Measurements from ENCODE around the gene LHX6.

Gene LHX6

GRCh38 chr9:122221183-122221811, 7.5 kb downstream of the LHX6 start:
- no peak for DNase-seq
- Histone ChIP-seq H3K4me3 (ENCODE audit: low read length) (no peak overlapping the region), H3K9me2 (replicated peaks; ENCODE audit: insufficient read depth, low read length) (no peaks in the 10 kb centered on the region), H3K27me3 (replicated peaks; ENCODE audit: insufficient read depth, low read length) (peaks cover 35% of the 10 kb centered on the region), H3K36me3 (replicated peaks; ENCODE audit: insufficient read depth, low read length) (no peaks in the 10 kb centered on the region), H3K4me2 (ENCODE audit: low read depth, low read length) (no peak overlapping the region), H3K27ac (ENCODE audit: low read length) (no peak overlapping the region), H3K9ac (ENCODE audit: low read length) (no peak overlapping the region), H3K79me2 (ENCODE audit: low read length) (no peaks in the 10 kb centered on the region), H3F3A (ENCODE audit: insufficient read depth, low read length) (no peaks in the 10 kb centered on the region), H3K9me3 (replicated peaks; ENCODE audit: insufficient read depth, low read length) (no peaks in the 10 kb centered on the region), H2AFZ (ENCODE audit: low read length) (no peak overlapping the region), H4K20me1 (ENCODE audit: insufficient read depth, low read length) (no peaks in the 10 kb centered on the region), H3K4me1 (ENCODE audit: low read length) (no peaks in the 10 kb centered on the region)
- TF ChIP-seq EZH2phosphoT487 (IDR thresholded peaks at IDR 0.05; ENCODE audit: low read length) (no peak), EZH2 (optimal IDR thresholded peaks at IDR 0.05; ENCODE audit: low read depth, low read length) (no peak), CTCF (IDR thresholded peaks at IDR 0.05; ENCODE audit: low read length) (no peak)

GRCh38 chr9:122220673-122221182, 8.0 kb downstream of the LHX6 start:
- Histone ChIP-seq H3K9ac (ENCODE audit: low read length) (no peak overlapping the region), H3K9me3 (replicated peaks; ENCODE audit: insufficient read depth, low read length) (no peaks in the 10 kb centered on the region), H3F3A (ENCODE audit: insufficient read depth, low read length) (no peaks in the 10 kb centered on the region), H3K9me2 (replicated peaks; ENCODE audit: insufficient read depth, low read length) (no peaks in the 10 kb centered on the region), H2AFZ (ENCODE audit: low read length) (no peak overlapping the region), H3K27ac (ENCODE audit: low read length) (no peak overlapping the region), H3K36me3 (replicated peaks; ENCODE audit: insufficient read depth, low read length) (no peaks in the 10 kb centered on the region), H3K79me2 (ENCODE audit: low read length) (no peaks in the 10 kb centered on the region), H3K4me1 (ENCODE audit: low read length) (no peaks in the 10 kb centered on the region), H3K4me2 (ENCODE audit: low read depth, low read length) (no peak overlapping the region), H4K20me1 (ENCODE audit: insufficient read depth, low read length) (no peaks in the 10 kb centered on the region), H3K27me3 (replicated peaks; ENCODE audit: insufficient read depth, low read length) (peaks cover 35% of the 10 kb centered on the region), H3K4me3 (ENCODE audit: low read length) (no peak overlapping the region)
- DNase-seq, result no peak
- TF ChIP-seq EZH2phosphoT487 (IDR thresholded peaks at IDR 0.05; ENCODE audit: low read length) (no peak), CTCF (IDR thresholded peaks at IDR 0.05; ENCODE audit: low read length) (no peak), EZH2 (optimal IDR thresholded peaks at IDR 0.05; ENCODE audit: low read depth, low read length) (no peak)

GRCh38 chr9:122219856-122220672, 8.7 kb downstream of the LHX6 start:
- H2AFZ ChIP-seq (ENCODE audit: low read length), result no peak overlapping the region
- H4K20me1 ChIP-seq (ENCODE audit: insufficient read depth, low read length), result no peaks in the 10 kb centered on the region
- TF ChIP-seq CTCF (IDR thresholded peaks at IDR 0.05; ENCODE audit: low read length), result no peak
- no peak for TF ChIP-seq EZH2phosphoT487 (IDR thresholded peaks at IDR 0.05; ENCODE audit: low read length)
- no peak for TF ChIP-seq EZH2 (optimal IDR thresholded peaks at IDR 0.05; ENCODE audit: low read depth, low read length)
- H3K27me3 ChIP-seq (replicated peaks; ENCODE audit: insufficient read depth, low read length), result peaks cover 35% of the 10 kb centered on the region
- no peak overlapping the region for H3K4me2 ChIP-seq (ENCODE audit: low read depth, low read length)
- no peaks in the 10 kb centered on the region for H3F3A ChIP-seq (ENCODE audit: insufficient read depth, low read length)
- H3K27ac ChIP-seq (ENCODE audit: low read length), result no peak overlapping the region
- DNase-seq, result no peak
- H3K4me3 ChIP-seq (ENCODE audit: low read length), result no peak overlapping the region
- no peaks in the 10 kb centered on the region for H3K9me2 ChIP-seq (replicated peaks; ENCODE audit: insufficient read depth, low read length)
- H3K4me1 ChIP-seq (ENCODE audit: low read length), result no peaks in the 10 kb centered on the region
- H3K9me3 ChIP-seq (replicated peaks; ENCODE audit: insufficient read depth, low read length), result no peaks in the 10 kb centered on the region
- no peaks in the 10 kb centered on the region for H3K79me2 ChIP-seq (ENCODE audit: low read length)
- H3K9ac ChIP-seq (ENCODE audit: low read length), result no peak overlapping the region
- no peaks in the 10 kb centered on the region for H3K36me3 ChIP-seq (replicated peaks; ENCODE audit: insufficient read depth, low read length)

All from MM.1S (cell line).